Lower leg skin (tissue), 3 donors: ENCODE measurements around the gene PRDM11.

Experiments used
- CTCF ChIP-seq, 3 donors: fragments of 450-650 bp; IDR thresholded peaks; one replicate each; pipeline ENCODE4 v1.5.1; 2016; ENCODE audit warnings: antibody characterized with exemption in 3 of 3, mild to moderate bottlenecking in 3 of 3, moderate library complexity in 2 of 3
- POLR2A ChIP-seq, 2 donors: fragments of 450-650 bp; IDR thresholded peaks; one replicate each; pipeline ENCODE4 v1.6.1; 2016 to 2017; ENCODE audit warnings: antibody characterized with exemption in 2 of 2, mild to moderate bottlenecking in 1 of 2, moderate library complexity in 1 of 2

DNA sequence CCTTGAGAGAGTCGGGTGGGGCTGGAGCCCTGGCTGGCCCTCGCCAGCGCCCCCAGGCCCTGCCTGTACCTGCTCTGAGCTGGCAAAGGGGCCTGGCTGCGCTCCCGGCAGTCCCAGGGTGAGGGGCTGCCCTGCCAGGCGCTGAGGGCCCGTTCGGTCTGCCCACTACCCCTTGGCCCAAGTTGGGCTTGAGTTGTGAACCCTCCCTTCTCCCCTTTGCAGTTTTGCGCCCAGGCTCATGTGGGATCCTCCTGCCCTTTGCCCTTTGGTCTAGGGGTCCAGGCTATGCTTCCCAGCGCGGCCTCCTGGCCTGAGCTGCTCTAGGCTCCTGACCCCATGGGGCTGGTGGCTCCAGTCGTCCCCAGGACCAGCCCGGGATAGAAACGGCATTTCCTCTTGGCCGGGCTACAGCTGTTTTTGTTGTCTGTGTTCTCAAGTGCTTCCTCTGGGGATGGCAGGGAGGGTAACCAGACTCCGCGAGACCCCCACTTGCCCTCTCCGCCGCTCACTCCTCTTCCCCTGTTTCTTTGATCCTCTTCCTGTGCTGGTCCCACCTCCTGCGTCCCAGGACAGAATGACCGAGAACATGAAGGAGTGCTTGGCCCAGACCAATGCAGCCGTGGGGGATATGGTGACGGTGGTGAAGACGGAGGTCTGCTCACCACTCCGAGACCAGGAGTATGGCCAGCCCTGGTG lies 34.9 kb downstream of the PRDM11 start:
- no peak for TF ChIP-seq CTCF (IDR thresholded peaks at IDR 0.05)
- no peak for TF ChIP-seq POLR2A (IDR thresholded peaks at IDR 0.05)
